ENCODE data around the gene ABCA10. TPM values are rescaled to one million over a fixed set of nuclear protein-coding genes. Genes with fewer than 3 reads are reported as not detected.

The ABCA10 gene
- total and polyA plus RNA-seq, 2 of the 8 experiments (the other 6 are each of a cell fraction or from before 2014, with no cell fraction given), result not detected

- no peak for TF ChIP-seq NANOG (IDR thresholded peaks at IDR 0.05; ENCODE audit: insufficient read depth, low read depth, low read length, poor library complexity, severe bottlenecking)
Measured at GRCh38 chr17:69227541-69227940, 1.1 kb downstream of the ABCA10 start (continued).
